C1 segment of cervical spinal cord (tissue), 14 donors: ENCODE results near the gene JAKMIP3.

Experiments
- DNase-seq, 14 donors: peaks; one replicate each; lab custom pipeline; 2025; lab: John Stamatoyannopoulos, UW

The JAKMIP3 gene

GRCh38 chr10:132097609-132098377 is 32.0 kb downstream of the JAKMIP3 start:
- DNase-seq, result no peak

- DNase-seq, result no peak
Measured at GRCh38 chr10:132098539-132099388, 33.0 kb downstream of the JAKMIP3 start.

GRCh38 chr10:132099389-132100090 is 33.8 kb downstream of the JAKMIP3 start:
- no peak for DNase-seq

- no peak for DNase-seq
Measured at GRCh38 chr10:132100091-132100481, 34.3 kb downstream of the JAKMIP3 start.

GRCh38 chr10:132100556-132101349 is 35.0 kb downstream of the JAKMIP3 start:
- no peak for DNase-seq

GRCh38 chr10:132101529-132101928 is 35.8 kb downstream of the JAKMIP3 start:
- peak in 2 of 14 donors; percentile 18 to 25 for DNase-seq

GRCh38 chr10:132102071-132102716 is 36.4 kb downstream of the JAKMIP3 start:
- no peak for DNase-seq

- no peak for DNase-seq
Measured at GRCh38 chr10:132102717-132103110, 37.0 kb downstream of the JAKMIP3 start.

GRCh38 chr10:132103116-132103910 is 37.6 kb downstream of the JAKMIP3 start:
- DNase-seq, result no peak

- no peak for DNase-seq
Measured at GRCh38 chr10:132104062-132104461, 38.3 kb downstream of the JAKMIP3 start.

- no peak for DNase-seq
Measured at GRCh38 chr10:132104471-132105301, 38.9 kb downstream of the JAKMIP3 start.

GRCh38 chr10:132105302-132105995 is 39.7 kb downstream of the JAKMIP3 start:
- no peak for DNase-seq

GRCh38 chr10:132106431-132106830 is 40.7 kb downstream of the JAKMIP3 start:
- no peak for DNase-seq

GRCh38 chr10:132107186-132107948 is 41.6 kb downstream of the JAKMIP3 start:
- DNase-seq, result peak in 1 of 14 donors; percentile 54

- DNase-seq, result no peak
Measured at GRCh38 chr10:132107949-132108877, 42.5 kb downstream of the JAKMIP3 start.

- DNase-seq, result no peak
Measured at GRCh38 chr10:132109341-132110110, 43.8 kb downstream of the JAKMIP3 start.
